ENCODE results near the gene ATP8B1.
A peak's percentile ranks its signal among the peaks of the same experiment; 100 is the strongest.

ATP8B1 gene

DNA sequence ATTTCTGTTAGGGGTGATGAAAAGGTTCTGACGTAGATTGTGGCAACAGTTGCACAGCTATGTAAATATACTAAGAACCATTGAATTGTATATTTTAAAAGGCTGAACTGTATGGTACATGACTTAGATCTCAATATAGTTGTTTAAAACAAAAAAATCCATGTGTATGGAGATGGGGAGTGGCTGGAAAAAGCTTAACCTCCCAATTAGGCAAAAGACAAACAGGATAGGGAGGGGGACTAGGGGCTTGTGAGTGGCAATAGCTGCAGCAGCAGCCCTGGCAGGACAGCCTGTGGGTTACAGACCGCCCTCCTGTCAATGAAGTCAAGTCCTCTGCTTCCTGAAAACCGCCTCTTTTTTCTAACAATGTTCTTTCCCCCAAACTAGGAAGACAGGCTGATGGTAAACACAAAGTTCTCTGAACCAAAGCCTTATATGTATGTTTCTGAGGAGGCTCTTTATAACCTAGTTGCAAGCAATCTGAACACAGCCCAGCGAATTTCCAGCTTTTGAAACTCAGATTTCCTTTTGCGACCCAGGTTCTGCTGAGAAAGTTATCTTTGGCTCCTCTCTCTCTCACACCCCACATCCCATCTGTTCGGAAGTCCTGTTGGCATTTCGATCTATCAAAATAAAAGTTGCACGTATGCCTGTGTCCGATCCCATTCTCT is 10.3 kb downstream of the ATP8B1 start:
- no peak for DNase-seq (ENCODE audit: low read depth)

DNA sequence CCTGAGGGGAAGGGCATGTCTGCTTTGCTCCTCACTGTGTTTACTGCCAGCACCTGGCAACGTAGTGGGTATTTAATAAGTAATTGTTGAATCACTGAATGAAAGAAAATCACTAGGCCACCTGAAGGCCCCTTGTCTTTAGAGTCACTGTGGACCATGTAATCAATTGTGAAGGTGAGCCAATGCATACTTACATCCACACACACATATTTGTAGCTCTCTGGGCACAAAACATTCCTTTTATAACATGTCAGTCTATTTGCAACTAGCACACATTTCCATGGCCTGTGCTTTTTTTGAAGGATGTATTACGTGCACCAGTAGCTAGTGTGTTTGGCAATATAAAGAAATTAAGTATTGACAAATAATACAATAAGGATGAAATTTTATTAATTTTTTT is 11.2 kb downstream of the ATP8B1 start:
- DNase-seq (ENCODE audit: low read depth) = no peak

DNA sequence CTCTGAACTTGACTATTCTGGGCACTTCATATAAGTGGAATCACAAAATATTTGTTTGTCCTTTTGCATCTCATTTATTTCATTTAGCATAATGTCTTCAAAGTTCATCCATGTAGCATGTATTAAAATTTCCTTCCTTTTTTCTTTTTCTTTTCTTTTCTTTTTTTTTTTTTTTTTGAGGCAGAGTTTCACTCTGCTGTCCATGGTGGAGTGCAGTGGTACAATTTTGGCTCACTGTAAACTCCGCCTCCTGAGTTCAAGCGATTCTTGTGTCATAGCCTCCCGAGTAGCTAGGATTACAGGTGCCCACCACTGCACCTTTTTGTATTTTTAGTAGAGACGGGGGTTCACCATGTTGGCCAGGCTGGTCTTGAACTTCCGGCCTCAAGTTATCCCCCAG is 11.9 kb downstream of the ATP8B1 start:
- DNase-seq (ENCODE audit: low read depth) = no peak

DNA sequence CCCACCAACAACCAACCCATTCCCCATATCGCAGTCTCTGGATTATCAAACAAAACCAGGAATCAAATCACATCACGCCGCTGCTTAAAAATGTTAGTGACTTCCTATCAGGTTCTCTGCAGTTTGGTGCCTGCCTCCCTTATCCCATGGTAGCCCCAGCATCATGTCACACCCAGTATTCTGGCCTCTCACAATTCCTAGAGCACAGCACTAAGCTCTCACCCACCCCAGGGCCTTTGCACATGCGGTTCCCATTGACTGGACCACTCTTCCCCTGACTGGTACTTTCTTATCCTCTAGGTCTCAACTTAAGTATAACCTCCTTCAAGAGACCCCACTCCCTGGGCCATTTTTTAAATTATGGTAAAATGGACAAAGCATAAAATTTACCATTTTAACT is 12.8 kb downstream of the ATP8B1 start:
- DNase-seq (ENCODE audit: low read depth) = no peak

DNA sequence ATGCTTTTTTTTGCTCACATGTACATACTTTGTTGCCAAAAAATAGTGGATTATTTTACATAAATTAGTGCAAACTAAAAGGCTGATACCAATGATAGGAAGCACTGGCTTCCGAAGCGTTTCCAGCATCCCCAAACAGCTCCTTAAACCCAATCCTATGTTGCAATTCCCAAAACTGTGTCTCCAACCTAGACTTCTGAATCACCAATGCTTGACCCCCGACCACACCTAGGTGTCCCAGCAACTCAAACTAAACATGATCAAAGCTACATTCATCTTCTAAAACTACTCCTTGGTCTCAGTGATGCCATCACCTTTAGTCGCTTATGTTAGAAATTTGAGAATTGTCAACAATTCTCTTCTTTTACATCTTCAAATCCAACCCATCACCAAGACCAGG is 13.4 kb downstream of the ATP8B1 start:
- DNase-seq (ENCODE audit: low read depth) = no peak

DNA sequence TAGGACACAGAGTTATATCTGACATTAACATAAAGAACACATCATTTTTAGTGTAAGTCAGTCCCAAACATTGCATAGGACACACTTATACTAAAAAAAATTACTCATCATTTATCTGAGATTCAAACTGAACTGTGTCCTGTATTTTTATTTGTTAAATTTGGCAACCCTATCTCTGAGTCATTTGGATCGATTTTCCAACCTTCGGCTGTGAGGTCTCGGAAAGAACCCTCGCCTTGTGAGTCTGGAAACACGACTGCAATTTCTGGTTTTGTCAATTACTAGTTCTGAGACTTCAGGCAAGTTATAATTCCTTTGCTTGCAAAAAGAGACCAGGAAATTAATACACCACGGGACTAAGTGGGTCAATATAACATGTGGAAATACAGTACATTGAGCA is 14.0 kb downstream of the ATP8B1 start:
- DNase-seq (ENCODE audit: low read depth) = no peak

DNA sequence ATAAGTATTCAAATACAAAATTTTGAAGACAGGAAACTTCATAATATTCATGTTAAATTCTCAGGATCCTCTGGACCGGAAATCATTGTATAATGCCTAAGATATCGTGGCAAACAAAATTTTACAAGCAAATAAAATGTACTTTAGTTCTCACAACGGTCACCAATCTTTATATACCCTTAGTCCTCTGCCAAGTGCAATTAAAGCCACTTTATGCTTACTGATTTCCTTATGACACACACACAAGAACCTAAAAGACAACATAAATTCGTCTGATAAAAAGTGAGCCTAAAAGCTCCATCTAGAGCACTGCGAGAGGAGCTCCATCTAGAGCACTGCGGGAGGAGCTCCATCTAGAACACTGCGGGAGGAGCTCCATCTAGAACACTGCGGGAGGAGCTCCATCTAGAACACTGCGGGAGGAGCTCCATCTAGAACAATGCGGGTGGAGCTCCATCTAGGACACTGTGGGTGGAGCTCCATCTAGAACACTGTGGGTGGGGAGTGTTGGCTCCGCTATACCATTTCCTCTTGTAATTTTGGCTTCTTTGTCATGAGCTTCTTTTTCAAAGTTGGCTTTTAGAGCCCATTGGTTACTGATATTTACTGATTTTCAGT is 15.9 kb downstream of the ATP8B1 start:
- DNase-seq (ENCODE audit: low read depth) = no peak

DNA sequence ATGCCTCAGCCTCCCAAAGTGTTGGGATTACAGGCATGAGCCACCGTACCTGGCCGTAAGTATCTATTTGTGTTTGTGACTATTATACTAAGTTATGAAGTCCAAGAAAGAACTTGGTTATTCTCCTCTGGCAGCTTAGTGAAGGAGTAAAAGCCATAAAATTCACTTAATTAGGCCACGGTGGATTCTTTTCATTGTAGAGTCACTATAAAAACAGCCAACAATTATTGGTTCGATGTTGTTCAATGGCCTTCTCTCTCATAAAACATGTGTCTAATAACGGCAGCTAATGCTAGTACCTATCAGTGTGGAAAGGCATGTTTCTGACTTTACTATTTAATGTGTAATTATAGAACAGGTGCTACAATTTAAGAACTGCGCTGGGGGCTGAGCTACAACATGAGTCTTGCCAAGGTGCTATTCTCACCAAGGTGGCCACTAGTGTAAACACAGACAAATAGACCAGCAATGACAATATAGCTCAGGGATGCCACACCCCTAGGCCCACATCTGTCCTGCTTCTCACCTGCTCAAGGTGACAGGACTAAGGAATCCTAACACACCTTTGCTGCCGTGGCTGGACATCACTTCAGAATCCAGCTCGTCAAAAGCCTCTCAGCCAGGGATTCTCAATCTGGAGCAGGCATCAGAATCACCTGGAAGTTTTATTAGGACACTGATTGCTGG is 17.2 kb downstream of the ATP8B1 start:
- DNase-seq (ENCODE audit: low read depth) = no peak

DNA sequence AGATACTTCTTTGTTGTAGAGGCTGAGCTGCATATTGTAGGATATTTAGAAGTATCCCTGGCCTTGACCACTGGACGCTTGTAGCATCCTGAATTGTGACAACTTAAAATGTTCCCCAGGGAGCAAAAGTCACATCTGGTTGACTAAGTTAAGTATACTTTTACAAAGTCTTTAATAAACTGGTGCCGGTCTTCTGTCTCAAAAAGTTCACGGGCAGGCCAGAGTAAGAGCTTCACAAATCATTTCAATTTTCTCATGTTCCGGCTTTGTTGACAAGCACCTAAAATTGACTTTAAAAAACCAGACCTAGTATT is 18.4 kb downstream of the ATP8B1 start:
- no peak for DNase-seq (ENCODE audit: low read depth)

DNA sequence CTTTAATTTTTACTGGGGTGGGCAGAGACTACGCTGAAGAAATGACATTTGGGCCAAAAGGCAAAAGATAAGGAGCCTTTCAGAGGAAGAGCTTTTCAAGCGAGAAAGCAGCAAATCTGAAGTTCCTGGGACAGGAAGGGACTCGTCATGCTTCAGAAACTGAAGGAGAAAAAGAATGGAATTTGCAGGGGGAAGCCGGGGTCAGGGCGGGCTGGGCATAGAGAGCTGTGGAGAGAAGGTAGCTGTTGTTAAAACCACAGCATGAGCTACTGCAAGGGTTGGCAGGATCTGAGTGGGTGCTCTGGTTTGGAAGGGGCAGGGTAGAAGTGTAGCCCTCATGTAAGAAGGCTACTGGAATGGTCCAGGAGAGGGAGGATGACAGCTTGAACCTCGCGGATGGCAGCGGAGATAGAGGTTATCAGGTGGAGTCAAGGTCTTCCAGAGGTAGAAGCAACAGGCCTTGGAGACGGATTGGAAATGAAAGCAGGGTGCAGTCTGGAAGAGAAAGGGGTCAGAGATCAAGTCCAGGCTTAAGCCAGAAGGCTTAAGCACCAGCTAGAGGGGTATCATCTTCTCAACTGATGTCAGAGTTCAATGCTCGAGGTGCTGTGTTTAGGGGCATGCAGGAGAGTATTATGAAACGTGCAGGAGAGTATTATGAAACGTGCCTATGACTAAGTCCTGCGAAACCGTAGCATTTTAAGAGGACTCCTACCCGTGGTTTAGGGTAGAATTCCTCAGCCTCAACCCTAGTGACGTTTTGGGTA is 18.9 kb downstream of the ATP8B1 start:
- DNase-seq (ENCODE audit: low read depth) = no peak

DNA sequence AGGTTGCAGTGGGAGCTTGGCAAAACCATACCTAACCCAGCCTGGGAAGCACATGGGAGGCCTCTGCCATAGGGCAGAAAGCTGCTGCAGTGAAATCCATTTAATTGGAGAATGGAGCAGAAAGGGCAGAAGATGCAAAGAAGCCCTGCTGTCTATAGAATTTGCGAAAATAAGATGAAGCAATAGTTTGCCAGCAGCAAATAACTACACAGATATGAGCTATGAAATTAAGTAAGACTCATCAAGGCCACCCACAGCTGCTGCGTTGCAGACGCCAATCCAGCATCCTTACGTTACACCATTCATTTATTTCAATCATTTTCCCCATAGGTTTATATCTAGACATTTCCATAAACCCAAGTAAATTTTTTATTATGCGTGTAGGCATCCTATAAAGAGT is 21.1 kb downstream of the ATP8B1 start:
- no peak for DNase-seq (ENCODE audit: low read depth)

DNA sequence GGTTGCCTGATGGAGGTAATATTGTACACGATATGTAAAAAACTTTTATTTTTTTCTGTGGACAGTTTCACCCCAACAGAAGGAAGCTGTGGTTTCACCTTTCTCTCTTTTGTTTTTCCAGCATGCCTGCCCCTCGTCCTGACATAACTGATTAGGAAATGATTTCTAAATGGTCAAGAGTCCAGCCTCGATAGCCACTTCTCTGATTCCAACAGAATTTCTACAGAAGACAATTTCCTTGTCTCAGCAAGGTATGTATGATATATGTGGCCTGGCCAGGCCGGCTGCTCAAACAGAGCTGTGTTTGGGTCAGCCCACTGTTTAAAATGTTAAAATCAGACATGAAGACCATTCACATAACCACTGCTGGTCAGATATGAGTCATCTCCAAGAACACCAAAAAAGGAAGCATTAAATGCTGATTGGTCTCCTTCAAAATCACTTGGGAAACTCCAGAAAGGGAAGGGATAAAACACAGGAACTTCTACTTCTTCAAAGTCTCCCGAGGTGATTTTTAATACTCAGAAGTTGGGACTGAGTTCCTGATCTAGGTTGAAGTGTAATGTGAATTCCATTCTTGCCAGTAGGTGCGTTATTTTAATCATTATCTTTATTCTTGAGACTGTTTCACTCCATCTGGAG is 22.3 kb downstream of the ATP8B1 start:
- DNase-seq (ENCODE audit: low read depth) = peak; percentile 72

DNA sequence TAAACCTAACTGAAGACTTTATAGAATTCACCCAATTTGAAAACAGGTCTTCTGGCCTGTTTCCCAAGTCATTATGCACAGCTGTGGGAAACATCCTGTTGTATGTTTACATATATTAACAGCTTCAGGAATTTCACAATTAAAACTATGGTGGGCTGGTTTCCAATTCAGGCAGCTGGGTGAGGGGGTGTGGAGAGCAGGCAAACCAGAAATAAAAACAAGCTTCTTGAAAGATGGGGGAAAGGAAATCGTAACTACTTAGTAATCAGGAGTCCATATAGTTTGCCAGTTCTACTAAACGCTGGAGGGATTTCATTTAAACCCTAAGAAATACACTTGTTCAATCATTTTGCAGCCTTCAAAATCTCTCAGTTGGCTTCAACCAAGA is 22.8 kb downstream of the ATP8B1 start:
- DNase-seq (ENCODE audit: low read depth) = no peak

DNA sequence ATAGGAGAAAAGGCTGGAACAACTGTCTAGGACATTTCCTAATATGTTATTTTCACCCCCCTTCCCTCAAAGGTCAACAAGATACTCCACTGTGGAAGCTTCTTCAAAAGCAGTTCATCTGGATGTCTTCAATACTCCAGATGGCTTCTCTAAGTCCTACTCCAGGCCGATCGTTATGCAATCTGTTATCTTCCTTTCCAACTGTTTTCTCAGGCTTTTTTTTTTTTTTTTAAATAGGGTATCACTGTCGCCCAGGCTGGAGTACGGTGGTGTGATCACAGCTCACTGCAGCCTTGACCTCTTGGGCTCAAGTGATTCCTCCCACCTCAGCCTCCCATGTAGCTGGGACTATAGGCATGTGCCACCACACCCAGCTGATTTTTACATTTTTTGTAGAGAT is 26.3 kb downstream of the ATP8B1 start:
- no peak for DNase-seq (ENCODE audit: low read depth)

DNA sequence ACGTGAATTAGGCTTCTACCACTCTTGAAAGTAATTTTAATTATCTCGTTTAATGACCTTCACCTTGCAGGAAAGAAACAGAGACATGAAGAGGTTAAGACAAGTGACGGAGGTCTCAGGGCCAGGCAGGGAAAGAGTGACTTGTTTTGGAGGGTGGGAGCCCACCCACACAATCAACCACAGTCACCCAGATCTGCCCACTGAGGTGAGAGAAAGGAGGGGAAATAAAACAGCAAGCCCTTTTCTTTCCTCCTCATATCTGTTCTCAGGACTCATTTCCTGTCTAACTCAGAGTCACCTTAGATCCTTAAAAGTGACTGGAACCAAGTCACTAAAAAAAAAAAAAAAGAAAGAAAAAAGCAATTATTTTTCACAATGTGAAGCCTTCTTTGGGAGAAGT is 26.8 kb downstream of the ATP8B1 start:
- DNase-seq (ENCODE audit: low read depth) = no peak

DNA sequence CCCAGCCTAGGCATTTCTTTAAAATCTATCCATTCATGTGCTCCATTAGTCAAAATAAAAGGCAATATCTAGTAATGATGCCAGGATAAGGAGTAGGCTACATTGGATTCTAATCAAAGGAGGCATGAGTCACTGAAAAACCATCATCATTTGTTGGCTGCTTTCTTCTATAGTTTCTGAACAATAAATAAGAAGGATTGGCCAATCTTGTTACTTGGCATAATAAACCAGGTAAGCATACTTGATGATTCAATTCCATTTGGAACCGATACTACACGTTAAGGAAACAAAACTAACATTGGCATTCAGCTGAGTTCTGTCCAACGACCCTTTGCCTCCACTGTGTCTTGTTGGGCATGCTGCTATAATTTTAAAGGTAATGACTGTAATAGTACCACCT is 27.2 kb downstream of the ATP8B1 start:
- DNase-seq (ENCODE audit: low read depth) = no peak

DNA sequence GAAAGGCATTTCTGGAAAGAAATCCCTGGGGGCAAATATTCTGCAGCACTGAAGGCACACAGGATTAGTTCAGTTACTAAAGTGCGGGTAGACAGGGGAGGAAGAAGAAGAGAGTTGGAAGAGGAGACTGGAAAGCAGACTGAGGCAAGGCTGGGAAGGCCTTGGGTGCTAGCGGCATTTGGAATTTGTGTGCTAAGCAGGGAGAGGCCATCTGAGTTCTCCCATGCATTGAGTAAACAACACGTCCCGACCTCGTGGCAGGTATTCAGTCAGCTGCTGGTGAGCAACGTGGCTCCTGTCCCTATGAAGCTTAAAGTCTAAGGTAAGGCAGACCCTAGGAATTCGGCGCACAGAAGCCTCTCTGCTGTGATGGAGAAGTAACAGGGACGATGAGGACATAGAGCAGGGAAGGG is 30.7 kb downstream of the ATP8B1 start:
- DNase-seq (ENCODE audit: low read depth) = no peak

DNA sequence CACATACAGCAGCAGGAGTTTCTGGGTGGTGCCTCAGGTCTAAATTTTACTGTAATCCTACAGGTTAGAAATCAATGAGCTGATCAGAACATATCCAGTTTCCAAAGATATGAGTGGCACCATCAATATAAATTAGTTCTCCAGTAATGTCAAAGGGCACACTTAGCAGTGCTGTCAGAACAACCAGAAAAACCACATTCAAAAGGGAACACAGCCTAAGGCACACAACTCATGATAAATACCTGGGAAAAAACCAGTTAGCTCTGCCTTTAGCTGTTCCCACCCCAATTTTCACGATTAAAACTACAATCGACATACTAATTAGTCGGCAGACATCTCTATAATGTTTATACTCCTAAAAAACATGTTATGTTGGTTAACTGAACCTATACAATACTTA is 31.5 kb downstream of the ATP8B1 start:
- DNase-seq (ENCODE audit: low read depth) = no peak

DNA sequence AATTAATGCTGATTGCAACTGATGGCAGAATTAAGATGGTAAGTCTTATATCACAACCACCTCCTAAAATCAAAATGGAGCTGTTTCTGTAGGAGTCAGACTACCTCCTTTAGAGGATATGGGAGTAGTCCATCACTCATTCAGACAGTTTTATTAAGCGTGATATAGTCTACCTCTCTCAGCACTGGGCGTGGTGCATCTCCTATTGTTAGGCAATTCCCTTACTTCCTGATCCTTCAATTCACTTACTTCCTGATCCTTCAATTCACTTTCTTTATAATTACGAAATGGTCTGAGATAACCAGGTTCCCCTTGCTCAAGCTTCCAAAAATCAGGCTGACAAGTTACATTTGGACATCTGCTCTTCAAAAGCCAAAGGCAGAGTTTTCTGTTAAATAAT is 31.9 kb downstream of the ATP8B1 start:
- no peak for DNase-seq (ENCODE audit: low read depth)

DNA sequence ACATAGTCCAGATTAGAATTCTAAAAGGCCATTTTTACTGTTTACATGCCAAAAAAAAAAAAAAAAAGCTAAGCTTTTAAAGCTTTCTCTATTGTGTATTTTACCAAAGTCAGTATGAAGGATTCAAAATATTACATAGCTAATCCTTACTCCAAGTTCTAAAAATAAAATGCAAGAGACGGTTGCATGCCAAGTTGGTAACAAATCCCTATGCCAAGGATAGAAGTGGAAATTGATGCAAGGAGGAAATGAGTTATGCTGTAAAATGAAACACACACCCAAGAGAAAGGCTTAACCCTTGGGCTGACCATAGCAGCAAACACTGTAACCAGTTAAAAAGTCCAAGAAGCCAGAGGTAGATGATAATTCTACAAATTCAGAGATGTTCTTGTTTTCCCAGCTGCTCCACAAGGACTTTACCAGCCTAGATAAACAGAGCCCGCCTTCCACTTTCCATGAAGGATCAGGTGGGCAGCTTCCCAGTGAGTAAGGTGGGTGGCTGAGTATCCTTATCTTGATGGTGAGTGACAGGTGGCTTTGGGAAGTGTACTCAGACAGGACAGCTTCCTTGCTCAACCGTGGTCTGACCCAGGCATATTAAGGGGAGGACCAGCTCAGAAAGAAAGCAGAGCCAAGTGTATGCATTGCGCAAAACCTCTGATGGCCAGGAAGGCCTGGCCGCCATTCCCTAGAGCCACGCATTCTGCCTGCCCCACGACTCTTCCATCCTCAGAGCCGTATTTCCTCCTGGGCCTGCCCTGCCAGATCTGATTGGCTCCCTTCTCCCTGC is 34.4 kb downstream of the ATP8B1 start:
- no peak for DNase-seq (ENCODE audit: low read depth)

DNA sequence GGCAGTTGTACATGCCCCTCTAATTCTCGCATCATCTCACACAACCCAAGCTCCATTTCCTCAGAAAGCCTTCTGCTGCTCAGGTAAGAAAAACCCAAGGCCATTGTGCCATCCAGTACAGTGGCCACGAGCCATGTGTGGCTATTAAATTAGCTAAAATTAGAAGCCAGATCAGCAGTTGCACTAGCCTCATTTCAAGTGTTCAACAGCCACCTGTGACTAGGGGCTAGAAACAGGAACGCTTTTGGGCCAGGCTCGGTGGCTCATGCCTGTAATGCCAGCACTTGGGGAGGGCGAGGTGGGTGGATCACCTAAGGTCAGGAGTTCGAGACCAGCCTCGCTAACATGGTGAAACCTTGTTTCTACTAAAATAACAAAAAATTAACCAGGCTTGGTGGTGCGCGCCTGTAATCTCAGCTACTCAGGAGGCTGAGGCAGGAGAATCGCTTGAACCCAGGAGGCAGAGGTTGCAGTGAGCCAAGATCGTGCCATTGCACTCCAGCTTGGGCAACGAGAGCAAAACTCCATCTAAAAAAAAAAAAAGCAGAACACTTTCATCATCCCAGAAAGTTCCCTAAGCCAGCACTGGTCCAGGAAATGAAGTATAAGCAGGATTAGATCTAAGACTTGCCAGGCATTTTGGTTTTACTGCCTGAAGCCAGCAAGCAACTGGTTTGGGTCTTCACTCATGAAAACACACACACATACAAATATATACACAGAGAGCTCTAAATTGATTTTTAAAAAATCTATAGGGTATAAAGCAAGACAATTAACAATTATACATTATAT is 35.7 kb downstream of the ATP8B1 start:
- no peak for DNase-seq (ENCODE audit: low read depth)
